ES-I3 (cell line): ENCODE results near the gene RPS6KL1.

ENCODE experiments used
- H3K36me3 ChIP-seq: 2 replicates; pipeline ENCODE4 v1.6.1; 2013; ENCODE audit warnings: mild to moderate bottlenecking, low read length, control low read depth, moderate library complexity; ENCODE audit not compliant: insufficient read depth
- H3K4me1 ChIP-seq: 2 replicates; pipeline ENCODE4 v1.6.1; 2013; ENCODE audit warnings: mild to moderate bottlenecking, control low read depth, low read length; ENCODE audit not compliant: insufficient read depth
- H3K9ac ChIP-seq: 2 replicates; pipeline ENCODE4 v1.6.1; 2013; ENCODE audit warnings: low read depth, mild to moderate bottlenecking, low read length, moderate library complexity
- H3K9me3 ChIP-seq: 2 replicates; pipeline ENCODE4 v1.6.1; 2013; ENCODE audit warnings: mild to moderate bottlenecking, low read length, moderate library complexity; ENCODE audit not compliant: control insufficient read depth, insufficient read depth

Gene RPS6KL1

GRCh38 chr14:74922752-74923401, at the start of gene RPS6KL1:
Gene RPS6KL1, minus strand, starts transcription at chr14:74923260. Its CDS starts 1,719 bp downstream, at chr14:74921541.
- no peaks in the 10 kb centered on the region for H3K9me3 ChIP-seq
- no peaks in the 10 kb centered on the region; the same call in 1 of the 2 replicates for H3K36me3 ChIP-seq
- H3K9ac ChIP-seq = peak within 1 kb of the TSS; percentile 84
- no peaks in the 10 kb centered on the region for H3K4me1 ChIP-seq

- H3K9me3 ChIP-seq = no peaks in the 10 kb centered on the region
- H3K9ac ChIP-seq = no peak overlapping the region
- no peaks in the 10 kb centered on the region for H3K36me3 ChIP-seq
- peaks cover 4% of the 10 kb centered on the region; the same call in 1 of the 2 replicates for H3K4me1 ChIP-seq
Observed at GRCh38 chr14:74968811-74969210, 45.8 kb upstream of the RPS6KL1 start.

GRCh38 chr14:74965486-74966153, 42.6 kb upstream of the RPS6KL1 start:
- no peaks in the 10 kb centered on the region for H3K9me3 ChIP-seq
- H3K9ac ChIP-seq = no peak overlapping the region
- H3K36me3 ChIP-seq = no peaks in the 10 kb centered on the region
- H3K4me1 ChIP-seq = no peaks in the 10 kb centered on the region

GRCh38 chr14:74964787-74965485, 41.9 kb upstream of the RPS6KL1 start:
- H3K9me3 ChIP-seq = no peaks in the 10 kb centered on the region
- no peaks in the 10 kb centered on the region for H3K36me3 ChIP-seq
- no peak overlapping the region for H3K9ac ChIP-seq
- no peaks in the 10 kb centered on the region for H3K4me1 ChIP-seq

- Histone ChIP-seq H3K36me3 (no peaks in the 10 kb centered on the region), H3K9me3 (no peaks in the 10 kb centered on the region), H3K9ac (no peak overlapping the region), H3K4me1 (no peaks in the 10 kb centered on the region)
Observed at GRCh38 chr14:74963705-74964271, 40.7 kb upstream of the RPS6KL1 start.

- Histone ChIP-seq H3K36me3 (no peaks in the 10 kb centered on the region), H3K9me3 (no peaks in the 10 kb centered on the region), H3K4me1 (no peaks in the 10 kb centered on the region), H3K9ac (no peak overlapping the region)
Observed at GRCh38 chr14:74963178-74963704, 40.2 kb upstream of the RPS6KL1 start.

GRCh38 chr14:74962493-74962892, 39.4 kb upstream of the RPS6KL1 start:
- Histone ChIP-seq H3K36me3 (no peaks in the 10 kb centered on the region), H3K4me1 (no peaks in the 10 kb centered on the region), H3K9ac (no peak overlapping the region), H3K9me3 (no peaks in the 10 kb centered on the region)

GRCh38 chr14:74962046-74962445, 39.0 kb upstream of the RPS6KL1 start:
- H3K36me3 ChIP-seq = no peaks in the 10 kb centered on the region
- H3K4me1 ChIP-seq = no peaks in the 10 kb centered on the region; the same call in 1 of the 2 replicates
- H3K9me3 ChIP-seq = no peaks in the 10 kb centered on the region
- no peak overlapping the region for H3K9ac ChIP-seq

GRCh38 chr14:74961238-74961911, 38.3 kb upstream of the RPS6KL1 start:
- Histone ChIP-seq H3K36me3 (no peaks in the 10 kb centered on the region), H3K4me1 (peaks cover 3% of the 10 kb centered on the region), H3K9ac (no peak overlapping the region), H3K9me3 (no peaks in the 10 kb centered on the region)

GRCh38 chr14:74960736-74961135, 37.7 kb upstream of the RPS6KL1 start:
- Histone ChIP-seq H3K4me1 (peaks cover 8% of the 10 kb centered on the region), H3K9ac (no peak overlapping the region), H3K9me3 (no peaks in the 10 kb centered on the region), H3K36me3 (no peaks in the 10 kb centered on the region)

- Histone ChIP-seq H3K4me1 (peaks cover 8% of the 10 kb centered on the region), H3K36me3 (no peaks in the 10 kb centered on the region), H3K9ac (no peak overlapping the region), H3K9me3 (no peaks in the 10 kb centered on the region)
Observed at GRCh38 chr14:74959596-74960180, 36.6 kb upstream of the RPS6KL1 start.

GRCh38 chr14:74956280-74957072, 33.4 kb upstream of the RPS6KL1 start:
- no peaks in the 10 kb centered on the region for H3K36me3 ChIP-seq
- no peaks in the 10 kb centered on the region for H3K9me3 ChIP-seq
- H3K4me1 ChIP-seq = peaks cover 8% of the 10 kb centered on the region
- H3K9ac ChIP-seq = no peak overlapping the region; the same call in 1 of the 2 replicates

GRCh38 chr14:74956027-74956279, 32.9 kb upstream of the RPS6KL1 start:
- Histone ChIP-seq H3K36me3 (no peaks in the 10 kb centered on the region), H3K9ac (peak overlapping the region; percentile 70; the same call in 1 of the 2 replicates), H3K4me1 (peaks cover 8% of the 10 kb centered on the region)

More at GRCh38 chr14:74956027-74956279, 32.9 kb upstream of the RPS6KL1 start:
- H3K9me3 ChIP-seq = no peaks in the 10 kb centered on the region
